Vagina (tissue), 2 donors: ENCODE measurements around the gene SHLD3. TPM values are rescaled to one million over a fixed set of nuclear protein-coding genes. Genes with fewer than 3 reads are reported as not detected.
A peak's percentile ranks its signal among the peaks of the same experiment; 100 is the strongest.
"Not testable (repeated sequence)": the region's sequence is repeated elsewhere in the genome, so short reads cannot be mapped to it uniquely, and the experiment has no call there.

ENCODE experiments used
- DNase-seq, 2 donors: peaks; one replicate each; pipeline ENCODE4 v3.0.0-alpha.2; 2017; ENCODE audit errors: extremely low spot score in 2 of 2
- H3K27ac ChIP-seq: fragments of 200-600 bp; sonication (generic); one replicate; pipeline ENCODE4 v1.5.1; 2019
- H3K27me3 ChIP-seq: fragments of 200-600 bp; sonication (generic); one replicate; pipeline ENCODE4 v1.5.1; 2019
- H3K36me3 ChIP-seq, 2 donors: fragments of 200-600 bp; sonication (generic); one replicate each; pipeline ENCODE4 v1.5.1; 2017 to 2019
- H3K4me1 ChIP-seq: fragments of 200-600 bp; sonication (generic); one replicate; pipeline ENCODE4 v1.5.1; 2019
- H3K4me3 ChIP-seq, 2 donors: fragments of 200-600 bp; sonication (generic); 1 replicate in 1 of 2; 2 replicates in 1 of 2; pipeline ENCODE4 v1.5.1; 2016 to 2019
- H3K9me3 ChIP-seq: fragments of 200-600 bp; sonication (generic); one replicate; pipeline ENCODE4 v1.5.1; 2019
- POLR2A ChIP-seq, 2 donors: fragments of 450-650 bp; IDR thresholded peaks; one replicate each; pipeline ENCODE4 v1.6.1; 2017; ENCODE audit warnings: antibody characterized with exemption in 2 of 2, mild to moderate bottlenecking in 2 of 2, moderate library complexity in 2 of 2
- POLR2AphosphoS5 ChIP-seq, 2 donors: sonication (generic); formaldehyde crosslinking; IDR thresholded peaks; one replicate each; pipeline ENCODE4 v1.9.0; 2017; ENCODE audit warnings: antibody characterized with exemption in 2 of 2, mild to moderate bottlenecking in 2 of 2, low read depth in 1 of 2; ENCODE audit not compliant: insufficient read depth in 1 of 2
- intact Hi-C: fragments of 100-400 bp; cut with DNase I; formaldehyde crosslinking; loops from one replicate; pipeline ENCODE4 v1.15.1; 2023
- total RNA-seq: library from RNA; depleted of rRNA; stranded (reverse); fragments of >200 nt; gene quantifications from one replicate; pipeline ENCODE4 v1.2.3, GENCODE V29; 2016
- TF ChIP-seq, protein P1 (sequence below), 3 experiments: fragments of 450-650 bp in 2 of 3; fragments of 200-600 bp in 1 of 3; sonication (generic) in 1 of 3; IDR thresholded peaks; one replicate each; pipeline ENCODE4 v1.5.1; 2017 to 2019; ENCODE audit warnings: antibody characterized with exemption in 3 of 3, mild to moderate bottlenecking in 2 of 3, moderate library complexity in 2 of 3

The SHLD3 gene
- total RNA-seq, 1 donor from 2014 or later = 2.0 TPM

DNA sequence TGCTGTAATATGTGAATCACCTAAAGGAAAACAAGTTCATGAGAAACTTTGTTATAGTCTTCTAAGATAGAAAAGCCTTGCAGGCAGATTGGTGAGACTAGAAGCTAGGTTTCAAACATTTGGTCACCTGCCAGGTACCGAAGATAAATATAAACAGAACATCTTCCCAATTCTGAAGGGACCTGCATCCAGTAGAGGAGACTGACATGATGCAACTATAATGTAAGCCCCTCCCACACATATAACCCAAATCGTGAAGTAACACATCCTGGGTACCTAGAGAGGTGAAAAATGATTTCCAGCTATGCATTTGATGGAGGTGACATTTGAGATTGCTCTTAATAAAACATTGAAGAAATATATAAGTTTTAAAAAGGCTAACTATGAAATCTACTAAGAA is 29.9 kb downstream of the SHLD3 start:
- TF ChIP-seq POLR2AphosphoS5 (IDR thresholded peaks at IDR 0.05; ENCODE audit: insufficient read depth in 1 of 2, low read depth in 1 of 2) = no peak
- TF ChIP-seq, protein P1, sequence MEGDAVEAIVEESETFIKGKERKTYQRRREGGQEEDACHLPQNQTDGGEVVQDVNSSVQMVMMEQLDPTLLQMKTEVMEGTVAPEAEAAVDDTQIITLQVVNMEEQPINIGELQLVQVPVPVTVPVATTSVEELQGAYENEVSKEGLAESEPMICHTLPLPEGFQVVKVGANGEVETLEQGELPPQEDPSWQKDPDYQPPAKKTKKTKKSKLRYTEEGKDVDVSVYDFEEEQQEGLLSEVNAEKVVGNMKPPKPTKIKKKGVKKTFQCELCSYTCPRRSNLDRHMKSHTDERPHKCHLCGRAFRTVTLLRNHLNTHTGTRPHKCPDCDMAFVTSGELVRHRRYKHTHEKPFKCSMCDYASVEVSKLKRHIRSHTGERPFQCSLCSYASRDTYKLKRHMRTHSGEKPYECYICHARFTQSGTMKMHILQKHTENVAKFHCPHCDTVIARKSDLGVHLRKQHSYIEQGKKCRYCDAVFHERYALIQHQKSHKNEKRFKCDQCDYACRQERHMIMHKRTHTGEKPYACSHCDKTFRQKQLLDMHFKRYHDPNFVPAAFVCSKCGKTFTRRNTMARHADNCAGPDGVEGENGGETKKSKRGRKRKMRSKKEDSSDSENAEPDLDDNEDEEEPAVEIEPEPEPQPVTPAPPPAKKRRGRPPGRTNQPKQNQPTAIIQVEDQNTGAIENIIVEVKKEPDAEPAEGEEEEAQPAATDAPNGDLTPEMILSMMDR (IDR thresholded peaks at IDR 0.05) = no peak
- no peak for TF ChIP-seq POLR2A (IDR thresholded peaks at IDR 0.05)
- peaks cover 0 to 17% of the 10 kb centered on the region in 2 donors for H3K36me3 ChIP-seq
- intact Hi-C loops = no loop called here

DNA sequence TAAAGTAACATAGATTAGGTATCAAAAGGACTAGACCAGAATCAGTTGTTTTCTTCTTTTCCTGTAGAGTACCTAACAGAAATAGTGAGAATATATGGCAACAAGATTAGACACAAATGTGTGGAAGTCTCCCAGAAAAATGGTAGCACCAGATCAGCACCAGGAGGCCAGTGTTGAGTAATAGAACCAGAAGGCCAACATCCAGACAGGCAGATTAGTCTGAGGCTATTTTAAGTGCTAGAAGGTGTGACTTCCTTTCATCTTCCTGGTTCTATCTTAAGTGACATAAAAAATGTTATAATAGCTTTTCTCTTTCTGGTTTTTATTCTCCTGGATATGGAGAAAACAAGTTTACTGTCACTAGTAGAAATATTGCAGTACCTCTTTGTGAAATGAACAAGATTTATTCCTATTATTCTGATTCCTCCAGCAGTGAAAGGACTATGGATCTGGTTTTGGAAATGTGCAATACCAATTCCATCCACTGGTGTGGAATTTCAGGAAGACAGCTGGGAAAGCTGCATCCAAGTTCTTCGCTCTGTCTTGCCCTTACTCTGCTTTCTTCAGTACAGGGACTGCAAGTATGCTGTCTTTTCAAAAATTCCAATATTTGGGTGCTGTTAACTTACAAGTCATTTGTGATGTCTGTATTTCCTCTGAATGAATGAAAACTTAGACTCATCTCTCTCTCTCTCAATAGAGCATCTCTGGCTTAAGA is 39.1 kb downstream of the SHLD3 start:
- intact Hi-C loops = no loop called here
- Histone ChIP-seq H3K4me3 (no peak overlapping the region), H3K27me3 (no peaks in the 10 kb centered on the region), H3K9me3 (no peaks in the 10 kb centered on the region), H3K36me3 (peaks cover 0 to 17% of the 10 kb centered on the region in 2 donors), H3K27ac (no peak overlapping the region), H3K4me1 (no peaks in the 10 kb centered on the region)
- TF ChIP-seq POLR2AphosphoS5 (IDR thresholded peaks at IDR 0.05; ENCODE audit: insufficient read depth in 1 of 2, low read depth in 1 of 2) (no peak), POLR2A (IDR thresholded peaks at IDR 0.05) (no peak)
- TF ChIP-seq, protein P1 (IDR thresholded peaks at IDR 0.05) = peak in 1 of 3 experiments; percentile 15
- DNase-seq = no peak

More for the DNA sequence above, 29.9 kb downstream of the SHLD3 start:
- Histone ChIP-seq H3K4me3 (no peak overlapping the region), H3K9me3 (no peaks in the 10 kb centered on the region), H3K4me1 (no peaks in the 10 kb centered on the region), H3K27me3 (no peaks in the 10 kb centered on the region), H3K27ac (no peak overlapping the region)
- no peak for DNase-seq

DNA sequence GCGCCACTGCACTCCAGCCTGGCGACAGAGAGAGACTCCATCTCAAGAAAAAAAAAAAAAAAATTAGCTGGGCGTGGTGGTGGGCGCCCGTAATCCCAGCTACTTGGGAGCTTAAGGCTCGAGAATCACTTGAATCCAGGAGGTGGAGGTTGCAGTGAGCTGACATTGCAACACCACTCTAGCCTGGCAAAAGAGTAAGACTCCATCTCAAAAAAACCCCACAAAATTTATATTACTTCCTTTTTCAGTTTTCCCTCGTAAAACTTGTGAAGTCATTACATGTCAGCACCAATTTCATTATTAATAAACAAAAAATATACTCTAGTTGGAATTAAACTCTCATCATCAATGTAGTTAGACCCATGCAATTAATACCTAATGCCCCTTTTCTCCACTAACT is 43.9 kb downstream of the SHLD3 start:
- TF ChIP-seq, protein P1 (IDR thresholded peaks at IDR 0.05) = no peak
- no peak for TF ChIP-seq POLR2A (IDR thresholded peaks at IDR 0.05)
- no peak for TF ChIP-seq POLR2AphosphoS5 (IDR thresholded peaks at IDR 0.05; ENCODE audit: insufficient read depth in 1 of 2, low read depth in 1 of 2)
- intact Hi-C loops = no loop called here

DNA sequence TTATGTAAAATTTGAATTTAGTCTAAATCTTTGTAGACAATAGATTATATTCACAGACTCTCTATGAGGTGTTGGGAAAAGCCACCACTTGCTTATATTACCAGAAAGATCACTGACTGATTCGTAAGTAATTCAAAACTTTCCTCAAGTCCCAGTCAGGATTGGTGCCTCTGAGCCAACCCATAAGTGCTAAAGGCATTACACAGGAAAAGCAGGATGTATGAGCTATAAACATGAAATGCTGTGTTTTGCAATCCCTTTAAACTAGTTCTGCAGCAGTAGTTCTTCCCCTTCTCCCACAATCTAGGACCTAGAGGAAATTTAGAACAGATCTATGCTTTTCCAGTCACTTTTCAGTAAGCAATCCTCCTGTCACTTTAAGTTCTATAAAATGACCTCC is 48.0 kb downstream of the SHLD3 start:
- no peak for DNase-seq
- H3K36me3 ChIP-seq = peaks cover 0 to 24% of the 10 kb centered on the region in 2 donors
- intact Hi-C loops = no loop called here
- H3K27me3 ChIP-seq = no peaks in the 10 kb centered on the region
- no peak overlapping the region for H3K4me3 ChIP-seq
- H3K27ac ChIP-seq = no peak overlapping the region
- TF ChIP-seq POLR2AphosphoS5 (IDR thresholded peaks at IDR 0.05; ENCODE audit: insufficient read depth in 1 of 2, low read depth in 1 of 2) (no peak), POLR2A (IDR thresholded peaks at IDR 0.05) (no peak)
- TF ChIP-seq, protein P1 (IDR thresholded peaks at IDR 0.05) = no peak
- no peaks in the 10 kb centered on the region for H3K9me3 ChIP-seq
- no peaks in the 10 kb centered on the region for H3K4me1 ChIP-seq

More for the DNA sequence above, 43.9 kb downstream of the SHLD3 start:
- Histone ChIP-seq H3K4me3 (no peak overlapping the region), H3K4me1 (no peaks in the 10 kb centered on the region), H3K36me3 (peaks cover 0 to 33% of the 10 kb centered on the region in 2 donors), H3K9me3 (no peaks in the 10 kb centered on the region), H3K27ac (no peak overlapping the region), H3K27me3 (no peaks in the 10 kb centered on the region)
- DNase-seq = no peak

DNA sequence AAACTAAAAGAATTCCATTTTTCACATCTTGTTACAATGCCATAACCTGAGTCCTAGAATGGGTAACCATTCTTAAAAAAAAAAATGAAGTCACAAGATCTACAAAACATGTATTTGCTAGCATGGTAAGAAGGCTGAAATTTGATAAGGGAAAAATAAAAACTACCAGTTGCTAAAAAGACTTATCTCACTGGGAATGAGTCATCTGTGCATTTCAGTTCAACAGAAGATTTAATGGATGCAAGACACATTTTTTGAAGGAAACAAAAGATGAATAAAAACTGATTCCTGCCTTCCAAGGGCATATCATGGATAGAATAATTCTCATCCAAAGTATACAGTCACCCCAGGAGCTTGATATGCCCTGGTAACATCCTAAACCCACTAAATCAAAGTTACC is 49.9 kb downstream of the SHLD3 start:
- no peak overlapping the region for H3K27ac ChIP-seq
- TF ChIP-seq POLR2A (IDR thresholded peaks at IDR 0.05) (no peak), POLR2AphosphoS5 (IDR thresholded peaks at IDR 0.05; ENCODE audit: insufficient read depth in 1 of 2, low read depth in 1 of 2) (no peak)
- TF ChIP-seq, protein P1 (IDR thresholded peaks at IDR 0.05) = no peak
- intact Hi-C loops = no loop called here
- no peaks in the 10 kb centered on the region for H3K4me1 ChIP-seq
- no peaks in the 10 kb centered on the region for H3K27me3 ChIP-seq
- peaks cover 0 to 23% of the 10 kb centered on the region in 2 donors for H3K36me3 ChIP-seq
- no peak for DNase-seq
- no peak overlapping the region for H3K4me3 ChIP-seq
- H3K9me3 ChIP-seq = no peaks in the 10 kb centered on the region

DNA sequence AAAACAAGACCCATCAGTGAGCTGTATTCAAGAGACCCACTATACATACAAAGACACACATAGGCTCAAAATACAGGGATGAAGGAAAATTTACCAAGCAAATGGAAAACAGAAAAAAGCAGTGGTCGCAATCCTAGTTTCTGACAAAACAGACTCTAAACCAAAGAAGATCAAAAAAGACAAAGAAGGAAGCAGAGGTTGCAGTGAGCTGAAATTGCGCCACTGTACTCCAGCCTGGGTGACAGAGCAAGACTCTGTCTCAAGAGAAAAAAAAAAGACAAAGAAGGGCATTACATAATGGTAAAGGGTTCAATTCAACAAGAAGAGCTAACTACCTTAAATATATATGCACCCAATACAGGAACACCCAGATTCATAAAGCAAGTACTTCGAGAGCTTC is 51.2 kb downstream of the SHLD3 start:
- intact Hi-C loops, H3K9me3 ChIP-seq, H3K27ac ChIP-seq, DNase-seq, H3K4me3 ChIP-seq, H3K27me3 ChIP-seq, H3K4me1 ChIP-seq: not testable (repeated sequence)
- H3K36me3 ChIP-seq = peaks cover 0 to 14% of the 10 kb centered on the region in 2 donors
